Upper lobe of left lung (tissue), 6 donors: ENCODE results near the gene SYNE2. TPM values are rescaled to one million over a fixed set of nuclear protein-coding genes. Genes with fewer than 3 reads are reported as not detected.
A peak's percentile ranks its signal among the peaks of the same experiment; 100 is the strongest.
"Not testable (repeated sequence)": the region's sequence is repeated elsewhere in the genome, so short reads cannot be mapped to it uniquely, and the experiment has no call there.

Experiments used
- ATAC-seq, 2 donors: fragments of 200-7000 bp; cut with Tn5 transposase; one replicate each; pipeline ENCODE4 v1.9.1; 2022; ENCODE audit warnings: mild to moderate bottlenecking in 2 of 2, moderate library complexity in 2 of 2; ENCODE audit not compliant: low FRiP score in 2 of 2
- DNase-seq, 2 donors: peaks; one replicate each; pipeline ENCODE4 v3.0.0-alpha.2; 2019 to 2020
- H3K27ac ChIP-seq, 4 donors: fragments of 200-600 bp; sonication (generic); one replicate each; pipeline ENCODE4 v1.5.1; 2016 to 2019
- H3K27me3 ChIP-seq, 4 donors: fragments of 200-600 bp; sonication (generic); one replicate each; pipeline ENCODE4 v1.5.1; 2017 to 2019
- H3K36me3 ChIP-seq, 4 donors: fragments of 200-600 bp; sonication (generic); one replicate each; pipeline ENCODE4 v1.5.1; 2016 to 2019
- H3K4me1 ChIP-seq, 4 donors: fragments of 200-600 bp; sonication (generic); one replicate each; pipeline ENCODE4 v1.5.1; 2018 to 2019
- H3K4me3 ChIP-seq, 4 donors: fragments of 200-600 bp; sonication (generic); one replicate each; pipeline ENCODE4 v1.5.1; 2017 to 2019; ENCODE audit warnings: mild to moderate bottlenecking in 2 of 4, moderate library complexity in 1 of 4
- H3K9me3 ChIP-seq, 4 donors: fragments of 200-600 bp; sonication (generic); one replicate each; pipeline ENCODE4 v1.5.1; 2018 to 2019
- CTCF ChIP-seq, 6 experiments: fragments of 450-650 bp in 4 of 6; fragments of 200-600 bp in 2 of 6; sonication (generic) in 2 of 6; IDR thresholded peaks; one replicate each; pipeline ENCODE4 v1.5.1; 2016 to 2019; ENCODE audit warnings: antibody characterized with exemption in 6 of 6
- EP300 ChIP-seq, 4 donors: sonication (generic); formaldehyde crosslinking; IDR thresholded peaks; one replicate each; pipeline ENCODE4 v1.5.1; 2017; ENCODE audit warnings: antibody characterized with exemption in 4 of 4, control low read depth in 2 of 4
- POLR2A ChIP-seq, 4 donors: fragments of 450-650 bp; IDR thresholded peaks; one replicate each; pipeline ENCODE4 v1.5.1; 2016 to 2017; ENCODE audit warnings: antibody characterized with exemption in 4 of 4, mild to moderate bottlenecking in 2 of 4
- POLR2AphosphoS5 ChIP-seq, 2 donors: sonication (generic); formaldehyde crosslinking; IDR thresholded peaks; one replicate each; pipeline ENCODE4 v1.5.1; 2017; ENCODE audit warnings: antibody characterized with exemption in 2 of 2
- WGBS, 2 donors: methylation state at CpG; one replicate each; pipeline ENCODE4 v1.1.5; 2017 to 2018; 5-methylcytosine and 5-hydroxymethylcytosine counted together
- total RNA-seq, 6 donors: library from RNA; depleted of rRNA in 4 of 6; stranded (reverse); fragments of >200 nt in 4 of 6; gene quantifications; one replicate each; pipeline versions ENCODE4 v1.1.0 to v1.2.1, GENCODE V29; 2016 to 2021
- donor health status: DM: no; HTN: no; CAD: no; lungs with moderate emphysema.
- donor health status: DM: no; HTN: yes; CAD: no; lungs with severe emphysema.

Gene SYNE2
- total RNA-seq, 6 donors from 2014 or later, result 75.8 to 439 (median 234) TPM

GRCh38 chr14:64208261-64208660 is 355.5 kb downstream of the SYNE2 start:
- peaks cover 3 to 54% (median 24%) of the 10 kb centered on the region in 4 donors for H3K36me3 ChIP-seq
- H3K4me1 ChIP-seq, result peaks cover 0 to 25% (median 9%) of the 10 kb centered on the region in 4 donors
- no peaks in the 10 kb centered on the region for H3K9me3 ChIP-seq
- TF ChIP-seq POLR2AphosphoS5 (IDR thresholded peaks at IDR 0.05) (no peak), CTCF (IDR thresholded peaks at IDR 0.05) (no peak), EP300 (IDR thresholded peaks at IDR 0.05) (no peak), POLR2A (IDR thresholded peaks at IDR 0.05) (no peak)
- DNase-seq, result no peak
- H3K27me3 ChIP-seq, result no peaks in the 10 kb centered on the region
- ATAC-seq, result no peak
- H3K27ac ChIP-seq, result peak overlapping the region; percentile 39 to 81 (median 68)
- WGBS, 2 donors, result 99 to 100% methylated on average over 1 to 7 of the region's 7 CpGs
- H3K4me3 ChIP-seq, result no peak overlapping the region

- ATAC-seq (peak; percentile 11 to 49), DNase-seq (no peak)
- H3K27ac ChIP-seq, result peak overlapping the region; percentile 39 to 81 (median 68)
- WGBS, 2 donors, result 56 to 81% methylated on average over 9 to 10 of the region's 10 CpGs
- peaks cover 3 to 62% (median 27%) of the 10 kb centered on the region in 4 donors for H3K36me3 ChIP-seq
- no peak overlapping the region for H3K4me3 ChIP-seq
- no peaks in the 10 kb centered on the region for H3K9me3 ChIP-seq
- TF ChIP-seq CTCF (IDR thresholded peaks at IDR 0.05) (no peak), POLR2A (IDR thresholded peaks at IDR 0.05) (no peak), EP300 (IDR thresholded peaks at IDR 0.05) (no peak), POLR2AphosphoS5 (IDR thresholded peaks at IDR 0.05) (no peak)
- no peaks in the 10 kb centered on the region for H3K27me3 ChIP-seq
- H3K4me1 ChIP-seq, result peaks cover 0 to 24% (median 9%) of the 10 kb centered on the region in 4 donors
Observed at GRCh38 chr14:64208981-64209380, 356.2 kb downstream of the SYNE2 start.

- peak; percentile 46 to 67 for ATAC-seq
- Histone ChIP-seq H3K27me3 (no peaks in the 10 kb centered on the region), H3K4me1 (peaks cover 0 to 29% (median 9%) of the 10 kb centered on the region in 4 donors), H3K27ac (peak overlapping the region; percentile 39 to 81 (median 68)), H3K36me3 (peaks cover 6 to 68% (median 33%) of the 10 kb centered on the region in 4 donors), H3K4me3 (no peak overlapping the region), H3K9me3 (no peaks in the 10 kb centered on the region)
- TF ChIP-seq EP300 (IDR thresholded peaks at IDR 0.05) (peak in 1 of 4 donors; percentile 5), POLR2AphosphoS5 (IDR thresholded peaks at IDR 0.05) (peak; percentile 32 to 68), POLR2A (IDR thresholded peaks at IDR 0.05) (peak in 1 of 4 donors; percentile 35), CTCF (IDR thresholded peaks at IDR 0.05) (no peak)
- WGBS, 2 donors, result 41 to 66% methylated on average over 6 to 21 of the region's 21 CpGs
- DNase-seq, result peak; percentile 77 to 80
Observed at GRCh38 chr14:64209444-64210131, 356.8 kb downstream of the SYNE2 start.

GRCh38 chr14:64210216-64210615 is 357.4 kb downstream of the SYNE2 start:
- no peaks in the 10 kb centered on the region for H3K9me3 ChIP-seq
- no peak for ATAC-seq
- peaks cover 0 to 29% (median 9%) of the 10 kb centered on the region in 4 donors for H3K4me1 ChIP-seq
- no peak overlapping the region for H3K4me3 ChIP-seq
- H3K27ac ChIP-seq, result peak overlapping the region in 3 of 4 donors; percentile 39 to 81 (median 73)
- DNase-seq, result no peak
- TF ChIP-seq CTCF (IDR thresholded peaks at IDR 0.05), result no peak
- TF ChIP-seq EP300 (IDR thresholded peaks at IDR 0.05), result no peak
- TF ChIP-seq POLR2AphosphoS5 (IDR thresholded peaks at IDR 0.05), result no peak
- no peak for TF ChIP-seq POLR2A (IDR thresholded peaks at IDR 0.05)
- WGBS, 2 donors, result 90 to 91% methylated on average over 7 to 12 of the region's 12 CpGs
- H3K36me3 ChIP-seq, result peaks cover 6 to 74% (median 37%) of the 10 kb centered on the region in 4 donors
- H3K27me3 ChIP-seq, result no peaks in the 10 kb centered on the region

GRCh38 chr14:64210912-64211311 is 358.1 kb downstream of the SYNE2 start:
- peaks cover 6 to 81% (median 44%) of the 10 kb centered on the region in 4 donors for H3K36me3 ChIP-seq
- WGBS, 2 donors, result 88% methylated on average over 6 of the region's 6 CpGs
- peaks cover 0 to 29% (median 9%) of the 10 kb centered on the region in 4 donors for H3K4me1 ChIP-seq
- H3K27ac ChIP-seq, ATAC-seq, H3K27me3 ChIP-seq, DNase-seq, H3K4me3 ChIP-seq, H3K9me3 ChIP-seq: not testable (repeated sequence)
